B cell (primary cell): Measurements from ENCODE around the gene TBC1D22B. TPM values are rescaled to one million over a fixed set of nuclear protein-coding genes. Genes with fewer than 3 reads are reported as not detected.

Source experiments
- ATAC-seq: fragments of 200-7000 bp; cut with Tn5 transposase; one replicate; pipeline ENCODE4 v1.10.0; 2021; ENCODE audit warnings: low read depth, mild to moderate bottlenecking, moderate number of reproducible peaks, moderate library complexity
- CTCF ChIA-PET: fragments of 350-600 bp; sonication (Branson Sonifier 250); formaldehyde crosslinking; loops from one replicate; lab custom pipeline; 2021; ENCODE audit warnings: antibody characterized with exemption, inconsistent platforms; lab: Charles Lee
- POLR2A ChIA-PET: fragments of 350-600 bp; sonication (Branson Sonifier 250); formaldehyde crosslinking; loops from one replicate; lab custom pipeline; 2021; ENCODE audit warnings: antibody characterized with exemption; lab: Charles Lee
- DNase-seq: peaks from one replicate; pipeline ENCODE4 v3.0.0; 2013
- H2AFZ ChIP-seq: 2 replicates; pipeline ENCODE4 v1.6.1; 2012; ENCODE audit warnings: mild to moderate bottlenecking, low read depth, low read length; ENCODE audit not compliant: insufficient read depth, poor library complexity, severe bottlenecking
- H3K27ac ChIP-seq, 2 donors: 1 replicate in 1 of 2; 2 replicates in 1 of 2; pipeline ENCODE4 v1.5.1; 2012 to 2013; ENCODE audit warnings: low read length in 2 of 2, mild to moderate bottlenecking in 2 of 2, moderate library complexity in 1 of 2
- H3K27me3 ChIP-seq, 4 experiments: fragments of 200-600 bp in 1 of 4; sonication (generic) in 1 of 4; replicated peaks in 1 of 4; 1 replicate in 2 of 4; 2 replicates in 2 of 4; pipeline versions ENCODE4 v1.6.1 to v1.7.0; 2013 to 2016; ENCODE audit warnings: low read length in 3 of 4, mild to moderate bottlenecking in 2 of 4, mixed read lengths in 1 of 4, moderate library complexity in 1 of 4; ENCODE audit not compliant: insufficient read depth in 4 of 4, control insufficient read depth in 3 of 4; ENCODE audit errors: control extremely low read depth in 1 of 4
- H3K36me3 ChIP-seq, 2 experiments: replicated peaks in 1 of 2; 1 replicate in 1 of 2; 2 replicates in 1 of 2; pipeline versions ENCODE4 v1.6.1 to v1.7.1; 2013; ENCODE audit warnings: low read length in 1 of 2; ENCODE audit not compliant: insufficient read depth in 2 of 2, control insufficient read depth in 1 of 2; ENCODE audit errors: control extremely low read depth in 1 of 2, extremely low read depth in 1 of 2
- H3K4me1 ChIP-seq, 2 donors: fragments of 200-600 bp in 1 of 2; sonication (generic) in 1 of 2; 1 replicate in 1 of 2; 2 replicates in 1 of 2; pipeline versions ENCODE4 v1.5.1 to v1.6.1; 2013 to 2017; ENCODE audit warnings: low read length in 2 of 2; ENCODE audit not compliant: control insufficient read depth in 2 of 2, insufficient read depth in 2 of 2
- H3K4me2 ChIP-seq: replicated peaks from 2 replicates; pipeline ENCODE3; 2012; ENCODE audit warnings: mild to moderate bottlenecking, low read depth, low read length; ENCODE audit not compliant: poor library complexity, severe bottlenecking
- H3K4me3 ChIP-seq, 5 experiments: fragments of 200-600 bp in 1 of 5; sonication (generic) in 1 of 5; 1 replicate in 3 of 5; 2 replicates in 2 of 5; pipeline versions ENCODE4 v1.5.1 to v1.7.0; 2011 to 2016; ENCODE audit warnings: low read length in 4 of 5, mild to moderate bottlenecking in 4 of 5, low read depth in 2 of 5, control low read depth in 1 of 5, moderate library complexity in 1 of 5; ENCODE audit not compliant: insufficient read depth in 1 of 5; ENCODE audit errors: control extremely low read depth in 1 of 5, extremely low read depth in 1 of 5
- H3K79me2 ChIP-seq: fragments of 200-600 bp; sonication (generic); one replicate; pipeline ENCODE4 v1.6.0; 2016; ENCODE audit warnings: low read length; ENCODE audit not compliant: control insufficient read depth, insufficient read depth
- H3K9ac ChIP-seq: fragments of 200-600 bp; sonication (generic); 2 replicates; pipeline ENCODE4 v1.6.1; 2017; ENCODE audit warnings: mild to moderate bottlenecking, low read length, moderate library complexity
- H3K9me3 ChIP-seq, 3 donors: one replicate each; pipeline versions ENCODE4 v1.6.1 to v1.7.1; 2013; ENCODE audit warnings: low read length in 2 of 3; ENCODE audit not compliant: control insufficient read depth in 2 of 3, insufficient read depth in 1 of 3; ENCODE audit errors: control extremely low read depth in 1 of 3
- H4K20me1 ChIP-seq: 2 replicates; pipeline ENCODE4 v1.6.0; 2012; ENCODE audit warnings: mild to moderate bottlenecking, low read length; ENCODE audit not compliant: insufficient read depth, control insufficient read depth, poor library complexity, severe bottlenecking
- H3K27ac Mint-ChIP-seq: one replicate; pipeline ENCODE4 v1.8.0; 2021; ENCODE audit warnings: mixed read lengths
- H3K27me3 Mint-ChIP-seq: one replicate; pipeline ENCODE4 v1.8.0; 2021; ENCODE audit warnings: mixed read lengths
- H3K4me1 Mint-ChIP-seq: one replicate; pipeline ENCODE4 v1.8.0; 2021; ENCODE audit warnings: mixed read lengths
- H3K4me3 Mint-ChIP-seq: one replicate; pipeline ENCODE4 v1.8.0; 2021; ENCODE audit warnings: mixed read lengths
- H3K9me3 Mint-ChIP-seq: one replicate; pipeline ENCODE4 v1.8.0; 2022; ENCODE audit warnings: mixed read lengths; ENCODE audit not compliant: insufficient read depth
- CTCF ChIP-seq: fragments of 200-600 bp; IDR thresholded peaks from one replicate; pipeline ENCODE4 v1.8.0; 2022; ENCODE audit warnings: antibody characterized with exemption, mild to moderate bottlenecking
- EZH2 ChIP-seq: IDR thresholded peaks from 2 replicates; pipeline ENCODE4 v1.6.1; 2012; ENCODE audit warnings: borderline replicate concordance, low read depth, mild to moderate bottlenecking, moderate library complexity, low read length; ENCODE audit not compliant: insufficient read depth, poor library complexity, severe bottlenecking
- WGBS: methylation state at CpG from one replicate; pipeline ENCODE4 v1.1.5; 2013; ENCODE audit warnings: missing lambda C conversion rate; ENCODE audit not compliant: insufficient coverage; 5-methylcytosine and 5-hydroxymethylcytosine counted together
- intact Hi-C: fragments of 100-400 bp; cut with micrococcal nuclease; formaldehyde crosslinking; loops from one replicate; pipeline ENCODE4 v1.10.0; 2022
- polyA plus RNA-seq: library from polyadenylated mRNA; depleted of rRNA; stranded (reverse); fragments of >200 nt; gene quantifications from 2 replicates; pipeline ENCODE4 v1.2.3, GENCODE V29; 2012
- total RNA-seq, 2 donors: library from RNA; stranded (reverse); fragments of 120-200 nt in 1 of 2; gene quantifications; 1 replicate in 1 of 2; 2 replicates in 1 of 2; pipeline versions ENCODE4 v1.2.3 to v1.2.4, GENCODE V29; 2013 to 2022

The TBC1D22B gene
- total and polyA plus RNA-seq, 2 donors (not counting 1 experiment from before 2014, with no cell fraction given), result 5.1 to 12.5 TPM

- Mint-ChIP-seq H3K4me1 (peaks cover 2% of the 10 kb centered on the region), H3K4me3 (no peak overlapping the region), H3K27ac (no peak overlapping the region), H3K9me3 (no peaks in the 10 kb centered on the region), H3K27me3 (no peaks in the 10 kb centered on the region)
- 56% methylated on average over 2 of the region's 3 CpGs for WGBS
- DNase-seq (no peak), ATAC-seq (no peak)
- CTCF ChIA-PET, result interaction anchor here (1.7 to 5.6 kb wide), 4 partner anchors 9 to 367 kb away, joined by 5 to 48 read pairs (median 21); no protein-coding TSS in a partner anchor
- H3K36me3 ChIP-seq, result peaks cover 8 to 27% of the 10 kb centered on the region in 2 experiments
- intact Hi-C loops, result loop anchor here (10.0 kb wide), 1 partner anchor 1351 kb away; no protein-coding TSS in a partner anchor
- H3K79me2 ChIP-seq, result no peaks in the 10 kb centered on the region
- H3K4me1 ChIP-seq, result no peaks in the 10 kb centered on the region
- H2AFZ ChIP-seq, result no peak overlapping the region
- H3K4me2 ChIP-seq, result no peak overlapping the region
- no peak overlapping the region for H3K4me3 ChIP-seq
- no peak overlapping the region for H3K9ac ChIP-seq
- no peak for TF ChIP-seq CTCF
- no peak for TF ChIP-seq EZH2
- no peak overlapping the region for H3K27ac ChIP-seq
- no peaks in the 10 kb centered on the region for H3K9me3 ChIP-seq
- no peaks in the 10 kb centered on the region for H3K27me3 ChIP-seq
- POLR2A ChIA-PET, result no interaction called here
- H4K20me1 ChIP-seq, result no peaks in the 10 kb centered on the region
Measured at GRCh38 chr6:37323580-37323979, 66.0 kb downstream of the TBC1D22B start.
